ENCODE data around the gene SLC39A1. TPM values are rescaled to one million over a fixed set of nuclear protein-coding genes. Genes with fewer than 3 reads are reported as not detected.

The SLC39A1 gene
- total and polyA plus RNA-seq, 2 experiments from 2014 or later, result 87.3 to 220 TPM

DNA sequence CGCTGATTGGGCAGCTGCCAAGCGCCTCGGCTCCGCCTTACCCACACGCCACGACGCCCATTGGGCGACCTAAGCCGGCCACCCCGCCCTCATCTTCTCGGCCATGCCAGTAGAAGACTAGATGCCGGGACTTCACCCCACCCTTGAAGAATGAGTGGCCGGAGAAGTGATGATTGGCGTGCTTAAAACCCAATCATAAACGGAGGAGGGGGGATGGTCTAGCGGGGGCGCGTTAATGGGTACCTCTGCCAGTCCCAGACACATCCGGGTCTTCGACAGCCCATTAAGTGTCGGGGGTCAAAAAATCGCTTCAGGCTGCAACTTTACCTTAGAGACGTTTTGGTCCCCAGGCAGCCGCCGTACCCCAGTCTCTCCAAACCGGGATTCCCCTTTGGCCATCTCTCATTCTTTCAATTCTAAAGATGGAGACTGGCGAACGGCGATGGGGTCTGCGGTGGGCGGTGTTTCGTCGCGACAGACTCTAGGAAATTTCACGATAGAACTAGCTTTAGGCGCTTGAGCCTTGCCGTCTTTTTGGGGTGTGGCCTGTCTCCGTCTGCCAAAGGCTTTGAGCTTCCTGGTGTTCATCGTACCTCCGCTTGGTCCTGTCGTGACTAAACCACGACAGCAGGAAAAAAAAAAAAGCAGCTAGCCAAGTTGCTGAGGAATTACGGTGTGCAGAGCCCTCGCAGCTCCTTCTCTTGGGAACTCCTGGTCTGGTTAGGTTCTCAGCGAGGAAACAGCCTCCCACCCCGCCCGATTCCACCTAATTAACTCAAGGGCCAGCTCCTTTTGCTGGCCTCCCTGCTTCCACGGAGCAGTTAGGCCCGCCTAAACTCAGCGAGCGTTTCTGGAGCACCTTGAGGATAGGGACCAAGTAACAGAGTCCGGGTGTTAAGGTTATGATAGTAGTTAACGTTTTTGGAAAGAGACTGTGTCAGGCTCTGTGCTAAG lies 40.1 kb downstream of the SLC39A1 start, which contains the start of gene GATAD2B:
GATAD2B (minus strand) TSS at position 1 of the 954 bp plus-strand sequence. CDS start 94,625 bp downstream, outside the sequence.
- H3K9me2 ChIP-seq (ENCODE audit: insufficient read depth), result no peaks in the 10 kb centered on the region
- ATAC-seq (peak; percentile 92), DNase-seq (ENCODE audit: low spot score) (peak; percentile 100)
- H4K20me1 ChIP-seq (replicated peaks; ENCODE audit: insufficient read depth), result peaks cover 36% of the 10 kb centered on the region
- H3K4me3 ChIP-seq, result peak within 1 kb of the TSS; percentile 99
- TF ChIP-seq, protein P1, sequence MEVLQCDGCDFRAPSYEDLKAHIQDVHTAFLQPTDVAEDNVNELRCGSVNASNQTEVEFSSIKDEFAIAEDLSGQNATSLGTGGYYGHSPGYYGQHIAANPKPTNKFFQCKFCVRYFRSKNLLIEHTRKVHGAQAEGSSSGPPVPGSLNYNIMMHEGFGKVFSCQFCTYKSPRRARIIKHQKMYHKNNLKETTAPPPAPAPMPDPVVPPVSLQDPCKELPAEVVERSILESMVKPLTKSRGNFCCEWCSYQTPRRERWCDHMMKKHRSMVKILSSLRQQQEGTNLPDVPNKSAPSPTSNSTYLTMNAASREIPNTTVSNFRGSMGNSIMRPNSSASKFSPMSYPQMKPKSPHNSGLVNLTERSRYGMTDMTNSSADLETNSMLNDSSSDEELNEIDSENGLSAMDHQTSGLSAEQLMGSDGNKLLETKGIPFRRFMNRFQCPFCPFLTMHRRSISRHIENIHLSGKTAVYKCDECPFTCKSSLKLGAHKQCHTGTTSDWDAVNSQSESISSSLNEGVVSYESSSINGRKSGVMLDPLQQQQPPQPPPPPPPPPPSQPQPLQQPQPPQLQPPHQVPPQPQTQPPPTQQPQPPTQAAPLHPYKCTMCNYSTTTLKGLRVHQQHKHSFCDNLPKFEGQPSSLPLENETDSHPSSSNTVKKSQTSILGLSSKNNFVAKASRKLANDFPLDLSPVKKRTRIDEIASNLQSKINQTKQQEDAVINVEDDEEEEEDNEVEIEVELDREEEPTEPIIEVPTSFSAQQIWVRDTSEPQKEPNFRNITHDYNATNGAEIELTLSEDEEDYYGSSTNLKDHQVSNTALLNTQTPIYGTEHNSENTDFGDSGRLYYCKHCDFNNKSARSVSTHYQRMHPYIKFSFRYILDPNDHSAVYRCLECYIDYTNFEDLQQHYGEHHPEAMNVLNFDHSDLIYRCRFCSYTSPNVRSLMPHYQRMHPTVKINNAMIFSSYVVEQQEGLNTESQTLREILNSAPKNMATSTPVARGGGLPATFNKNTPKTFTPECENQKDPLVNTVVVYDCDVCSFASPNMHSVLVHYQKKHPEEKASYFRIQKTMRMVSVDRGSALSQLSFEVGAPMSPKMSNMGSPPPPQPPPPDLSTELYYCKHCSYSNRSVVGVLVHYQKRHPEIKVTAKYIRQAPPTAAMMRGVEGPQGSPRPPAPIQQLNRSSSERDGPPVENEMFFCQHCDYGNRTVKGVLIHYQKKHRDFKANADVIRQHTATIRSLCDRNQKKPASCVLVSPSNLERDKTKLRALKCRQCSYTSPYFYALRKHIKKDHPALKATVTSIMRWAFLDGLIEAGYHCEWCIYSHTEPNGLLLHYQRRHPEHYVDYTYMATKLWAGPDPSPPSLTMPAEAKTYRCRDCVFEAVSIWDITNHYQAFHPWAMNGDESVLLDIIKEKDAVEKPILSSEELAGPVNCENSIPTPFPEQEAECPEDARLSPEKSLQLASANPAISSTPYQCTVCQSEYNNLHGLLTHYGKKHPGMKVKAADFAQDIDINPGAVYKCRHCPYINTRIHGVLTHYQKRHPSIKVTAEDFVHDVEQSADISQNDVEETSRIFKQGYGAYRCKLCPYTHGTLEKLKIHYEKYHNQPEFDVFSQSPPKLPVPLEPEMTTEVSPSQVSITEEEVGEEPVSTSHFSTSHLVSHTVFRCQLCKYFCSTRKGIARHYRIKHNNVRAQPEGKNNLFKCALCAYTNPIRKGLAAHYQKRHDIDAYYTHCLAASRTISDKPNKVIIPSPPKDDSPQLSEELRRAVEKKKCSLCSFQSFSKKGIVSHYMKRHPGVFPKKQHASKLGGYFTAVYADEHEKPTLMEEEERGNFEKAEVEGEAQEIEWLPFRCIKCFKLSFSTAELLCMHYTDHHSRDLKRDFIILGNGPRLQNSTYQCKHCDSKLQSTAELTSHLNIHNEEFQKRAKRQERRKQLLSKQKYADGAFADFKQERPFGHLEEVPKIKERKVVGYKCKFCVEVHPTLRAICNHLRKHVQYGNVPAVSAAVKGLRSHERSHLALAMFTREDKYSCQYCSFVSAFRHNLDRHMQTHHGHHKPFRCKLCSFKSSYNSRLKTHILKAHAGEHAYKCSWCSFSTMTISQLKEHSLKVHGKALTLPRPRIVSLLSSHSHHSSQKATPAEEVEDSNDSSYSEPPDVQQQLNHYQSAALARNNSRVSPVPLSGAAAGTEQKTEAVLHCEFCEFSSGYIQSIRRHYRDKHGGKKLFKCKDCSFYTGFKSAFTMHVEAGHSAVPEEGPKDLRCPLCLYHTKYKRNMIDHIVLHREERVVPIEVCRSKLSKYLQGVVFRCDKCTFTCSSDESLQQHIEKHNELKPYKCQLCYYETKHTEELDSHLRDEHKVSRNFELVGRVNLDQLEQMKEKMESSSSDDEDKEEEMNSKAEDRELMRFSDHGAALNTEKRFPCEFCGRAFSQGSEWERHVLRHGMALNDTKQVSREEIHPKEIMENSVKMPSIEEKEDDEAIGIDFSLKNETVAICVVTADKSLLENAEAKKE (CRISPR knock-in tag; IDR thresholded peaks at IDR 0.05), result no peak
- TF ChIP-seq, protein P2, sequence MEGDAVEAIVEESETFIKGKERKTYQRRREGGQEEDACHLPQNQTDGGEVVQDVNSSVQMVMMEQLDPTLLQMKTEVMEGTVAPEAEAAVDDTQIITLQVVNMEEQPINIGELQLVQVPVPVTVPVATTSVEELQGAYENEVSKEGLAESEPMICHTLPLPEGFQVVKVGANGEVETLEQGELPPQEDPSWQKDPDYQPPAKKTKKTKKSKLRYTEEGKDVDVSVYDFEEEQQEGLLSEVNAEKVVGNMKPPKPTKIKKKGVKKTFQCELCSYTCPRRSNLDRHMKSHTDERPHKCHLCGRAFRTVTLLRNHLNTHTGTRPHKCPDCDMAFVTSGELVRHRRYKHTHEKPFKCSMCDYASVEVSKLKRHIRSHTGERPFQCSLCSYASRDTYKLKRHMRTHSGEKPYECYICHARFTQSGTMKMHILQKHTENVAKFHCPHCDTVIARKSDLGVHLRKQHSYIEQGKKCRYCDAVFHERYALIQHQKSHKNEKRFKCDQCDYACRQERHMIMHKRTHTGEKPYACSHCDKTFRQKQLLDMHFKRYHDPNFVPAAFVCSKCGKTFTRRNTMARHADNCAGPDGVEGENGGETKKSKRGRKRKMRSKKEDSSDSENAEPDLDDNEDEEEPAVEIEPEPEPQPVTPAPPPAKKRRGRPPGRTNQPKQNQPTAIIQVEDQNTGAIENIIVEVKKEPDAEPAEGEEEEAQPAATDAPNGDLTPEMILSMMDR (conservative IDR thresholded peaks at IDR 0.05; ENCODE audit: low read depth in 2 of 2), result 0 out of 4 replicates have a peak, but pooled peaks of 1 of the 2 experiments have one; percentile 0
- TF ChIP-seq CREB1 (CRISPR knock-in tag; IDR thresholded peaks at IDR 0.05; ENCODE audit: low read depth) (peak; percentile 70; the same call in 1 of the 2 replicates), POLR2AphosphoS5 (IDR thresholded peaks at IDR 0.05; ENCODE audit: low read depth) (peak; percentile 78)
- TF ChIP-seq, protein P3, sequence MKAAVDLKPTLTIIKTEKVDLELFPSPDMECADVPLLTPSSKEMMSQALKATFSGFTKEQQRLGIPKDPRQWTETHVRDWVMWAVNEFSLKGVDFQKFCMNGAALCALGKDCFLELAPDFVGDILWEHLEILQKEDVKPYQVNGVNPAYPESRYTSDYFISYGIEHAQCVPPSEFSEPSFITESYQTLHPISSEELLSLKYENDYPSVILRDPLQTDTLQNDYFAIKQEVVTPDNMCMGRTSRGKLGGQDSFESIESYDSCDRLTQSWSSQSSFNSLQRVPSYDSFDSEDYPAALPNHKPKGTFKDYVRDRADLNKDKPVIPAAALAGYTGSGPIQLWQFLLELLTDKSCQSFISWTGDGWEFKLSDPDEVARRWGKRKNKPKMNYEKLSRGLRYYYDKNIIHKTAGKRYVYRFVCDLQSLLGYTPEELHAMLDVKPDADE (IDR thresholded peaks at IDR 0.05), result 0 out of 2 replicates have a peak, but pooled peaks have one; percentile 41
- H3K27ac ChIP-seq (ENCODE audit: low read depth), result peak within 1 kb of the TSS; percentile 99
- no peaks in the 10 kb centered on the region for H3K36me3 ChIP-seq (ENCODE audit: insufficient read depth)
- no peaks in the 10 kb centered on the region for H3K27me3 ChIP-seq (ENCODE audit: insufficient read depth)
- H3K36me3 Mint-ChIP-seq (ENCODE audit: low read depth), result no peaks in the 10 kb centered on the region
- peak within 1 kb of the TSS; percentile 44 for H2AFZ ChIP-seq
- H3K4me2 ChIP-seq, result peak within 1 kb of the TSS; percentile 92
- peaks cover 18% of the 10 kb centered on the region for H3K27me3 Mint-ChIP-seq (ENCODE audit: insufficient read depth, low read depth, poor library complexity)
- H3F3A ChIP-seq (replicated peaks; ENCODE audit: low read depth), result peaks cover 13% of the 10 kb centered on the region; the same call in 1 of the 2 replicates
- H3K4me1 ChIP-seq (ENCODE audit: insufficient read depth), result peaks cover 20% of the 10 kb centered on the region
- no peaks in the 10 kb centered on the region; the same call in 2 of the 3 replicates for H3K9me3 Mint-ChIP-seq
- peak within 1 kb of the TSS; percentile 83 for H3K4me3 Mint-ChIP-seq
- peak within 1 kb of the TSS; percentile 96 for H3K27ac Mint-ChIP-seq
- peaks cover 39% of the 10 kb centered on the region for H3K79me2 ChIP-seq (replicated peaks; ENCODE audit: insufficient read depth)
- peaks cover 22% of the 10 kb centered on the region for H3K4me1 Mint-ChIP-seq
